Peyer's patch (tissue), 4 donors: Measurements from ENCODE around the gene ARHGEF4. TPM values are rescaled to one million over a fixed set of nuclear protein-coding genes. Genes with fewer than 3 reads are reported as not detected.
"Not testable (repeated sequence)": the region's sequence is repeated elsewhere in the genome, so short reads cannot be mapped to it uniquely, and the experiment has no call there.

ENCODE experiments used
- DNase-seq, 3 donors: peaks; one replicate each; pipeline ENCODE4 v3.0.0-alpha.2; 2017 to 2019
- H3K27ac ChIP-seq, 4 donors: fragments of 200-600 bp; sonication (generic); one replicate each; pipeline ENCODE4 v1.5.1; 2016 to 2019
- H3K27me3 ChIP-seq, 2 donors: fragments of 200-600 bp; sonication (generic); one replicate each; pipeline ENCODE4 v1.5.1; 2019
- H3K36me3 ChIP-seq, 3 donors: fragments of 200-600 bp; sonication (generic); one replicate each; pipeline ENCODE4 v1.5.1; 2016 to 2019
- H3K4me1 ChIP-seq, 4 donors: fragments of 200-600 bp; sonication (generic); one replicate each; pipeline ENCODE4 v1.5.1; 2016 to 2019
- H3K4me3 ChIP-seq, 4 donors: fragments of 200-600 bp; sonication (generic); 1 replicate in 3 of 4; 2 replicates in 1 of 4; pipeline ENCODE4 v1.5.1; 2016 to 2019; ENCODE audit warnings: mild to moderate bottlenecking in 1 of 4
- H3K9me3 ChIP-seq, 4 donors: fragments of 200-600 bp; sonication (generic); one replicate each; pipeline ENCODE4 v1.5.1; 2016 to 2019; ENCODE audit warnings: mild to moderate bottlenecking in 1 of 4
- POLR2A ChIP-seq, 2 donors: fragments of 450-650 bp; IDR thresholded peaks; one replicate each; pipeline ENCODE4 v1.5.1; 2017; ENCODE audit warnings: antibody characterized with exemption in 2 of 2, mild to moderate bottlenecking in 2 of 2, moderate library complexity in 2 of 2
- total RNA-seq, 4 donors: library from RNA; depleted of rRNA; stranded (reverse); fragments of >200 nt; gene quantifications; one replicate each; pipeline ENCODE4 v1.1.0, GENCODE V29; 2016
- TF ChIP-seq, protein P1 (sequence below), 6 experiments: fragments of 450-650 bp in 4 of 6; fragments of 200-600 bp in 2 of 6; sonication (generic) in 1 of 6; IDR thresholded peaks; one replicate each; pipeline ENCODE4 v1.5.1; 2017 to 2019; ENCODE audit warnings: antibody characterized with exemption in 6 of 6, mild to moderate bottlenecking in 3 of 6, moderate library complexity in 1 of 6

The ARHGEF4 gene
- total RNA-seq, 4 donors from 2014 or later, result 1.1 to 10.7 (median 1.6) TPM

GRCh38 chr2:131067465-131068125 lies 230.9 kb downstream of the ARHGEF4 start:
- H3K4me1 ChIP-seq, result no peaks in the 10 kb centered on the region
- H3K27me3 ChIP-seq, result no peaks in the 10 kb centered on the region
- no peak overlapping the region for H3K4me3 ChIP-seq
- peak in 1 of 3 donors; percentile 40 for DNase-seq
- TF ChIP-seq, protein P1, sequence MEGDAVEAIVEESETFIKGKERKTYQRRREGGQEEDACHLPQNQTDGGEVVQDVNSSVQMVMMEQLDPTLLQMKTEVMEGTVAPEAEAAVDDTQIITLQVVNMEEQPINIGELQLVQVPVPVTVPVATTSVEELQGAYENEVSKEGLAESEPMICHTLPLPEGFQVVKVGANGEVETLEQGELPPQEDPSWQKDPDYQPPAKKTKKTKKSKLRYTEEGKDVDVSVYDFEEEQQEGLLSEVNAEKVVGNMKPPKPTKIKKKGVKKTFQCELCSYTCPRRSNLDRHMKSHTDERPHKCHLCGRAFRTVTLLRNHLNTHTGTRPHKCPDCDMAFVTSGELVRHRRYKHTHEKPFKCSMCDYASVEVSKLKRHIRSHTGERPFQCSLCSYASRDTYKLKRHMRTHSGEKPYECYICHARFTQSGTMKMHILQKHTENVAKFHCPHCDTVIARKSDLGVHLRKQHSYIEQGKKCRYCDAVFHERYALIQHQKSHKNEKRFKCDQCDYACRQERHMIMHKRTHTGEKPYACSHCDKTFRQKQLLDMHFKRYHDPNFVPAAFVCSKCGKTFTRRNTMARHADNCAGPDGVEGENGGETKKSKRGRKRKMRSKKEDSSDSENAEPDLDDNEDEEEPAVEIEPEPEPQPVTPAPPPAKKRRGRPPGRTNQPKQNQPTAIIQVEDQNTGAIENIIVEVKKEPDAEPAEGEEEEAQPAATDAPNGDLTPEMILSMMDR (IDR thresholded peaks at IDR 0.05), result no peak
- TF ChIP-seq POLR2A (IDR thresholded peaks at IDR 0.05), result no peak
- no peak overlapping the region for H3K27ac ChIP-seq
- H3K36me3 ChIP-seq, result peaks cover 0 to 68% (median 0%) of the 10 kb centered on the region in 3 donors
- H3K9me3 ChIP-seq, result no peaks in the 10 kb centered on the region

GRCh38 chr2:131068172-131068571 lies 231.5 kb downstream of the ARHGEF4 start:
- H3K9me3 ChIP-seq, H3K4me1 ChIP-seq, H3K27ac ChIP-seq, H3K27me3 ChIP-seq, H3K4me3 ChIP-seq: not testable (repeated sequence)
- peak in 1 of 3 donors; percentile 15 for DNase-seq
- peaks cover 0 to 69% (median 0%) of the 10 kb centered on the region in 3 donors for H3K36me3 ChIP-seq

DNA sequence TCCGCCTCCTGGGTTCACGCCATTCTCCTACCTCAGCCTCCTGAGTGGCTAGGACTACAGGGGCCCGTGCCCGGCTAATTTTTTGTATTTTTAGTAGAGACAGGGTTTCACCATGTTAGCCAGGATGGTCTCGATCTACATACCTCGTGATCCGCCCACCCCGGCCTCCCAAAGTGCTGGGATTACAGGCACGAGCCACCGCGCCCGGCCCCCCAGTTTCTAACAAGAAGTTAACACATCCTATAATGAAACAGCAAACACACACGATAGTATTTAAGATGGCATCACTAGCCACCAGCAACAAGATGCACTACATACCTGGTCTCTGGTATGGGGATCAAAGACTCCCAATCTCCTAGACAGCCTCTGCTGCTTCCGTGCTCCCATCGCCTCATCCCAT lies 238.9 kb downstream of the ARHGEF4 start:
- H3K27me3 ChIP-seq, H3K4me3 ChIP-seq, H3K27ac ChIP-seq, H3K4me1 ChIP-seq, H3K9me3 ChIP-seq: not testable (repeated sequence)
- peaks cover 0 to 95% (median 2%) of the 10 kb centered on the region in 3 donors for H3K36me3 ChIP-seq
- DNase-seq, result peak in 1 of 3 donors; percentile 38

DNA sequence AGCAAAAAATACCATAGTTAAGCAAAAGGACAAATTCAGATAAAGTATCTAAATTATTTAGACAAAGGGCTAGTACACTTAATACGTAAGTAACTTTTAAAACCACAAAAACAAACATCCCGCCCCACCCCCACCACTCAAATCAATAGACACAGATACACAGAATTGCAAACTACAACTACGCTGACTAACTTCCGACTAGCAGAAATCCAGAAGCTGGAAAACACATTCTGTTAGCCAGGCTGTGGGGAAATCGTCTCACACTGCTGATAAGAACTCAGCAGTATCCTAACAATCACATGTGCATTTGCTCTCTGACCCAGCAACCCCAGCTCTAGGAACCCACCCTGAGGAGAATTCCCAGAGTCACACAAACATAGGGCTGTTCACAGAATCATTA lies 240.0 kb downstream of the ARHGEF4 start:
- Histone ChIP-seq H3K27ac (no peak overlapping the region), H3K9me3 (no peaks in the 10 kb centered on the region), H3K4me1 (peaks cover 0 to 6% (median 0%) of the 10 kb centered on the region in 4 donors), H3K27me3 (no peaks in the 10 kb centered on the region), H3K4me3 (no peak overlapping the region), H3K36me3 (peaks cover 0 to 97% (median 6%) of the 10 kb centered on the region in 3 donors)
- peak in 1 of 3 donors; percentile 28 for DNase-seq
- TF ChIP-seq, protein P1 (IDR thresholded peaks at IDR 0.05), result no peak
- no peak for TF ChIP-seq POLR2A (IDR thresholded peaks at IDR 0.05)

DNA sequence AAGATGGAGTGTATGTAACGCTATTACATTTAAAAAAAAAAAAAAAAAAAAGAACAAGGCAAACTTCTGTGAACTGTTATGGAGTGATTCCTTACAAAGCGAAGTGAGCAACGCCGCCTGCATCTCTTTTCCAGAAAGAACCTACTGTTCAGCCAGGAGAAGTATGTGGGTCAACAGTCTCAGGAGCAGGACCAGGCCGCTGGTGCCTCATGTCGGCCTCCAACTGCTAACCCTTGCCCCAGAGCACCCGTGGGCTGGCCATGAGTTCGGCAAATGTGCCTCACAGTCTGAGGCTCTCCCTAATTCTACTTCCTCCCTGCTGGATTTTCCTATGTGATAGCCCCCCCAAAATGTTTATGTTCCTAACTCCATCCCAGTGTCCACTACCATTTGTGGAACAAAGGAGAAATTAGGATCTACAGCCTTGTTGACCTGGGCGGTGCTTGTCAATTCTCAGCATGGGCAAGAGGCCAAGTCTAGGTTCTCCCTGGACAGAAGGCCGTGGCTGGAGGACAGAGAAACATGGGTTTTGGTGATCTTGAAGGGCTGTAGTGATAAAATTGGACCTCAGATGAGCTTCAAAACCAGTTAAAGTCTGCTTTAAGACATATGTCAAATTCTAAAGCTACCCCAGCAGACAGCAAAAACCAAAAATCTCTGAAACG lies 240.6 kb downstream of the ARHGEF4 start:
- no peaks in the 10 kb centered on the region for H3K27me3 ChIP-seq
- H3K4me1 ChIP-seq, result peaks cover 0 to 6% (median 0%) of the 10 kb centered on the region in 4 donors
- no peak overlapping the region for H3K27ac ChIP-seq
- H3K9me3 ChIP-seq, result no peaks in the 10 kb centered on the region
- H3K4me3 ChIP-seq, result no peak overlapping the region
- TF ChIP-seq, protein P1 (IDR thresholded peaks at IDR 0.05), result no peak
- no peak for TF ChIP-seq POLR2A (IDR thresholded peaks at IDR 0.05)
- peaks cover 0 to 97% (median 6%) of the 10 kb centered on the region in 3 donors for H3K36me3 ChIP-seq
- DNase-seq, result no peak

DNA sequence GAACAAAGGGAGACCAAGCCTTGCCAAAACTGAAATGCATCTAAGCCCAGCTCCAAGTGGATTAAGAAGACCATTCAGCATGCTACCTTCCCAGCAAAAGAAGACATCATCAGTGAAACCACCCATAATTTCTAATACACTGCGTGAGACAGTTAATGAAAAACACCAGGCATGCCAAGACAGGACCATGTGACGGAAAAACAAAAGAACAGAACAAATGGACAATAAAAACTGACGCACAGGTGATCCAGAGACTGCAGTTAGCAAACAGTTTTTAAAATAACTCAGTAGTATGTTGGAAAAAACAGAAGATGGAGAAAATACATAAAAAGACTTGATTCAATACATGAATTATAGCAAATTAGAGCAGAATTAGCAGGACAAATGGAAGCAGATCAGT lies 241.3 kb downstream of the ARHGEF4 start:
- H3K4me1 ChIP-seq, result peaks cover 0 to 6% (median 0%) of the 10 kb centered on the region in 4 donors
- no peak overlapping the region for H3K27ac ChIP-seq
- H3K4me3 ChIP-seq, result no peak overlapping the region
- no peaks in the 10 kb centered on the region for H3K27me3 ChIP-seq
- H3K36me3 ChIP-seq, result peaks cover 0 to 97% (median 6%) of the 10 kb centered on the region in 3 donors
- no peak for TF ChIP-seq POLR2A (IDR thresholded peaks at IDR 0.05)
- TF ChIP-seq, protein P1 (IDR thresholded peaks at IDR 0.05), result no peak
- DNase-seq, result no peak
- no peaks in the 10 kb centered on the region for H3K9me3 ChIP-seq

DNA sequence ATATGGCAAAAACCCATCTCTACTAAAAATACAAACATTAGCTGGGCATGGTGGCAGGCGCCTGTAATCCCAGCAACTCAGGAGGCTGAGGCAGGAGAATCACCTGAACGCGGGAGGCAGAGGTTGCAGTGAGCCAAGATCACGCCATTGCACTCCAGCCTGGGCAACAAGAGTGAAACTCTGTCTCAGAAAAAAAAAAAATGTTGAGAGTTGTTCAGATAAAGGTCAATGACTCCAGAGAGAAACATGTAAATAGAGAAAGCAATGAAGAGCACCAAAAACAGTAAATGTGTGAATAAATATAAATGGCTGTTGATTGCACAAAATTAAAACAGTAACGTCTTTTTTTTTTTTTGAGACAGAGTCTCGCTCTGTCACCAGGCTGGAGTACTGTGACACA lies 243.2 kb downstream of the ARHGEF4 start:
- not testable (repeated sequence) for H3K4me3 ChIP-seq, H3K27ac ChIP-seq, H3K9me3 ChIP-seq, H3K27me3 ChIP-seq, DNase-seq, H3K4me1 ChIP-seq
- peaks cover 0 to 84% (median 6%) of the 10 kb centered on the region in 3 donors for H3K36me3 ChIP-seq
